ENCODE measurements around the gene BCAN. TPM values are rescaled to one million over a fixed set of nuclear protein-coding genes. Genes with fewer than 3 reads are reported as not detected.

Gene BCAN
- 7.8 TPM for polyA plus RNA-seq (2012; ENCODE audit: insufficient read depth, insufficient read length, low read depth)

- peak; percentile 71 for DNase-seq
- TF ChIP-seq, protein P1, sequence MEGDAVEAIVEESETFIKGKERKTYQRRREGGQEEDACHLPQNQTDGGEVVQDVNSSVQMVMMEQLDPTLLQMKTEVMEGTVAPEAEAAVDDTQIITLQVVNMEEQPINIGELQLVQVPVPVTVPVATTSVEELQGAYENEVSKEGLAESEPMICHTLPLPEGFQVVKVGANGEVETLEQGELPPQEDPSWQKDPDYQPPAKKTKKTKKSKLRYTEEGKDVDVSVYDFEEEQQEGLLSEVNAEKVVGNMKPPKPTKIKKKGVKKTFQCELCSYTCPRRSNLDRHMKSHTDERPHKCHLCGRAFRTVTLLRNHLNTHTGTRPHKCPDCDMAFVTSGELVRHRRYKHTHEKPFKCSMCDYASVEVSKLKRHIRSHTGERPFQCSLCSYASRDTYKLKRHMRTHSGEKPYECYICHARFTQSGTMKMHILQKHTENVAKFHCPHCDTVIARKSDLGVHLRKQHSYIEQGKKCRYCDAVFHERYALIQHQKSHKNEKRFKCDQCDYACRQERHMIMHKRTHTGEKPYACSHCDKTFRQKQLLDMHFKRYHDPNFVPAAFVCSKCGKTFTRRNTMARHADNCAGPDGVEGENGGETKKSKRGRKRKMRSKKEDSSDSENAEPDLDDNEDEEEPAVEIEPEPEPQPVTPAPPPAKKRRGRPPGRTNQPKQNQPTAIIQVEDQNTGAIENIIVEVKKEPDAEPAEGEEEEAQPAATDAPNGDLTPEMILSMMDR (IDR thresholded peaks at IDR 0.05; ENCODE audit: low read depth, low read length) = no peak
- H3K4me3 ChIP-seq (ENCODE audit: low read depth, low read length) = peak within 1 kb of the TSS; percentile 45
- no peaks in the 10 kb centered on the region for H3K27me3 ChIP-seq
- no peaks in the 10 kb centered on the region; the same call in 1 of the 2 replicates for H3K36me3 ChIP-seq
- no peaks in the 10 kb centered on the region for H3K9me3 ChIP-seq
- H3K4me1 ChIP-seq = peaks cover 30% of the 10 kb centered on the region
These were observed at the start of gene BCAN for GRCh38 chr1:156641761-156642264. BCAN (plus strand) TSS chr1:156642117; CDS start chr1:156646055, 3,938 bp downstream.

GRCh38 chr1:156592158-156592909, 49.6 kb upstream of the BCAN start:
- peak overlapping the region; percentile 88 for H3K4me3 ChIP-seq (ENCODE audit: low read depth, low read length)
- no peaks in the 10 kb centered on the region for H3K27me3 ChIP-seq
- H3K36me3 ChIP-seq = peaks cover 52% of the 10 kb centered on the region
- no peaks in the 10 kb centered on the region for H3K4me1 ChIP-seq
- no peaks in the 10 kb centered on the region for H3K9me3 ChIP-seq
- no peak for DNase-seq
- TF ChIP-seq, protein P1 (IDR thresholded peaks at IDR 0.05; ENCODE audit: low read depth, low read length) = no peak

DNA sequence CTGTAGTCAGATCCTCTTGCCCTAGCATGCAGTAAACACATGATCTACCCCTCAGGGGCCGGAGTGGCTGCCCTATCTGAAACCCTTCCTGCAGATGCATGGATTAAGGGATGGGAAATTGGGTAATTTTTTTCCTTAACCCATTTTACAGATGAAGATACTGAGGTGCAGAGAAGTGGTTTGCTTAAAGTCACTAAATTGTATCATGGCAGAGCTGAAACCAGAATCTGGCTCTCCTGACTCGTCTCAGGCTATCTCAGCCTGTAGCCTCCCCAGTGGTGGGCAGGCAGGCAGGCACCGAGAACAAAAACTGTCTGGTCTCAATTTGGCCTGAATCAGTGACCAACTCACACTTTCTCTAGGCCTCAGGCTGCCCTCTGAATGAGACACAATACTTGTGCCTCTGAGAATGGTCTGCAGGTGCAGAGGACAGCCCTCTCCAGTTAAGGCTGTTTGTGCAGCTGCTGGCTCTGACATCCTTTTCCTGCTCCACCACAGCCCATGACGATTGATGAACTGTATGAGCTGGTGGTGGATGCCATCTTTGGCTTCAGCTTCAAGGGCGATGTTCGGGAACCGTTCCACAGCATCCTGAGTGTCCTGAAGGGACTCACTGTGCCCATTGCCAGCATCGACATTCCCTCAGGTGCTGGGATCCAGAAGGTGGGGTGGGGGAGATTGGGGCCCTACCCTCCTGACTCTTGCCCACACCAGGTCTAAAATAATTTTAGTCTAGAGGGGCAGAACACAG, 48.8 kb upstream of the BCAN start:
- Histone ChIP-seq H3K9me3 (no peaks in the 10 kb centered on the region), H3K4me1 (no peaks in the 10 kb centered on the region), H3K36me3 (peaks cover 60% of the 10 kb centered on the region), H3K27me3 (no peaks in the 10 kb centered on the region), H3K4me3 (ENCODE audit: low read depth, low read length) (no peak overlapping the region; the same call in 1 of the 2 replicates)
- DNase-seq = no peak
- TF ChIP-seq, protein P1 (IDR thresholded peaks at IDR 0.05; ENCODE audit: low read depth, low read length) = no peak

DNA sequence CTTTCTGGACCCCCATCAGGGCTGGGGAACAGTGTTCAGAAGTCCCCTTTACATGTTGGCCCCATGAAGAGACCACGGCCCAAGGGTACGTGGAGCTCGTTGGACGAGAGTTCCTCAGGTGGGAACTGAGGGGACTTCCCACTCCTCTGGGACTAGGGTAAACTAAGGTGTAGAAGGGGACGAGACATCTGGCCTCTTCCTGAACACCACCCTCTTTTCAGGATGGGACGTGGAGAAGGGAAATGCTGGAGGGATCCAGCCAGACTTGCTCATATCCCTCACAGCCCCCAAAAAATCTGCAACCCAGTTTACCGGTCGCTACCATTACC, 48.3 kb upstream of the BCAN start:
- Histone ChIP-seq H3K9me3 (no peaks in the 10 kb centered on the region), H3K27me3 (no peaks in the 10 kb centered on the region), H3K4me3 (ENCODE audit: low read depth, low read length) (no peak overlapping the region), H3K36me3 (peaks cover 65% of the 10 kb centered on the region), H3K4me1 (no peaks in the 10 kb centered on the region)
- no peak for DNase-seq
- TF ChIP-seq, protein P1 (IDR thresholded peaks at IDR 0.05; ENCODE audit: low read depth, low read length) = no peak

DNA sequence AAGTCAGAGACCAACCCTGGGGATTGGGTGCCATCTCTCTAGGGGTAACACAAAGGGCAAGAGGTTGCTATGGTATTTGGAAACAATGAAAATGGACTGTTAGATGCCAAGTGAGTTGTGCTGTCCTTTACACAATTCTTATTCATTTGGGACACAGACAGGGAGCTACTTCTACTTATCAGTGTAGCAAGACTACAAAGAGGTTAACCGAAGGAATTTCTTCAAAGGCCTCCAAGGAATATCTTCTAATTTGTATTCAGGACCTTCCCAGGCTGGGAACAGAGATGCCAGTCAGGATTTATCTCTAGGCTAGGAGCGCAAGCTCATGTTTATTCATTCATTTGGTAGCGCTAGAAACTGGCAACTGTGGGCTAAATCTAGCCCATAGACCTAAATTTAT, 47.7 kb upstream of the BCAN start:
- TF ChIP-seq, protein P1 (IDR thresholded peaks at IDR 0.05; ENCODE audit: low read depth, low read length) = no peak
- H3K4me3 ChIP-seq (ENCODE audit: low read depth, low read length) = no peak overlapping the region
- H3K36me3 ChIP-seq = peaks cover 71% of the 10 kb centered on the region
- H3K27me3 ChIP-seq = no peaks in the 10 kb centered on the region
- DNase-seq = no peak
- no peaks in the 10 kb centered on the region for H3K4me1 ChIP-seq
- H3K9me3 ChIP-seq = no peaks in the 10 kb centered on the region
